Liver (tissue), 9 donors: ENCODE data around the gene DHRSX. TPM values are rescaled to one million over a fixed set of nuclear protein-coding genes. Genes with fewer than 3 reads are reported as not detected.

ENCODE experiments used
- DNase-seq: peaks from one replicate; pipeline ENCODE4 v3.0.0-alpha.2; 2017; ENCODE audit warnings: low spot score
- H3K27ac ChIP-seq, 2 donors: one replicate each; pipeline ENCODE4 v1.7.0; 2013; ENCODE audit warnings: inconsistent platforms in 2 of 2, low read length in 2 of 2, control low read depth in 1 of 2, low read depth in 1 of 2, mild to moderate bottlenecking in 1 of 2
- H3K27me3 ChIP-seq, 4 donors: one replicate each; pipeline versions ENCODE4 v1.6.1 to v1.7.0; 2013; ENCODE audit warnings: low read length in 3 of 4, inconsistent platforms in 1 of 4, mild to moderate bottlenecking in 1 of 4, moderate library complexity in 1 of 4; ENCODE audit not compliant: control insufficient read depth in 4 of 4, insufficient read depth in 4 of 4
- H3K36me3 ChIP-seq, 4 donors: one replicate each; pipeline versions ENCODE4 v1.6.1 to v1.7.0; 2013; ENCODE audit warnings: low read length in 3 of 4, mild to moderate bottlenecking in 3 of 4, low read depth in 1 of 4, moderate library complexity in 1 of 4; ENCODE audit not compliant: control insufficient read depth in 4 of 4, insufficient read depth in 3 of 4
- H3K4me1 ChIP-seq, 4 donors: one replicate each; pipeline versions ENCODE4 v1.6.1 to v1.7.0; 2013; ENCODE audit warnings: low read length in 3 of 4, mild to moderate bottlenecking in 3 of 4, moderate library complexity in 1 of 4; ENCODE audit not compliant: control insufficient read depth in 4 of 4, insufficient read depth in 4 of 4
- H3K4me3 ChIP-seq, 3 donors: one replicate each; pipeline versions ENCODE4 v1.6.1 to v1.7.0; 2013; ENCODE audit warnings: low read length in 3 of 3, control low read depth in 1 of 3, low read depth in 1 of 3, mild to moderate bottlenecking in 1 of 3
- H3K9ac ChIP-seq, 2 donors: one replicate each; pipeline ENCODE4 v1.7.0; 2013; ENCODE audit warnings: low read length in 2 of 2, mild to moderate bottlenecking in 2 of 2, moderate library complexity in 2 of 2, control low read depth in 1 of 2, low read depth in 1 of 2
- H3K9me3 ChIP-seq, 4 donors: one replicate each; pipeline versions ENCODE4 v1.6.1 to v1.7.0; 2013; ENCODE audit warnings: low read length in 3 of 4; ENCODE audit not compliant: control insufficient read depth in 4 of 4
- ATF3 ChIP-seq: IDR thresholded peaks from 2 replicates; pipeline ENCODE4 v1.6.1; 2016; ENCODE audit warnings: antibody characterized with exemption
- CTCF ChIP-seq: fragments of 150-350 bp; IDR thresholded peaks from 2 replicates; pipeline ENCODE4 v1.5.1; 2017; ENCODE audit warnings: improper control_type of control experiment, low read depth, low read length; ENCODE audit not compliant: missing input control
- EGR1 ChIP-seq, 2 donors: IDR thresholded peaks; 2 replicates each; pipeline ENCODE4 v1.6.1; 2016 to 2018; ENCODE audit warnings: antibody characterized with exemption in 2 of 2, low read depth in 2 of 2
- FOXA1 ChIP-seq: IDR thresholded peaks from 2 replicates; pipeline ENCODE4 v1.6.1; 2016; ENCODE audit warnings: antibody characterized with exemption
- FOXA2 ChIP-seq: IDR thresholded peaks from 2 replicates; pipeline ENCODE4 v1.6.1; 2016; ENCODE audit warnings: antibody characterized with exemption
- GABPA ChIP-seq, 2 donors: IDR thresholded peaks in 1 of 2; conservative IDR thresholded peaks in 1 of 2; 2 replicates each; pipeline ENCODE4 v1.6.1; 2016; ENCODE audit warnings: antibody characterized with exemption in 2 of 2, mild to moderate bottlenecking in 1 of 2, moderate library complexity in 1 of 2
- HNF4A ChIP-seq, 2 donors: conservative IDR thresholded peaks; 2 replicates each; pipeline ENCODE4 v1.6.1; 2016; ENCODE audit warnings: antibody characterized with exemption in 2 of 2, mild to moderate bottlenecking in 2 of 2
- HNF4G ChIP-seq: IDR thresholded peaks from 2 replicates; pipeline ENCODE4 v1.6.1; 2016; ENCODE audit warnings: antibody characterized with exemption
- JUND ChIP-seq, 2 donors: IDR thresholded peaks; 2 replicates each; pipeline ENCODE4 v1.6.1; 2016; ENCODE audit warnings: antibody characterized with exemption in 2 of 2
- NR2F2 ChIP-seq: IDR thresholded peaks from 2 replicates; pipeline ENCODE4 v1.6.1; 2016; ENCODE audit warnings: antibody characterized with exemption
- RAD21 ChIP-seq, 2 donors: IDR thresholded peaks; 2 replicates each; pipeline ENCODE4 v1.6.1; 2016; ENCODE audit warnings: antibody characterized with exemption in 2 of 2, mild to moderate bottlenecking in 2 of 2
- RXRA ChIP-seq, 2 donors: IDR thresholded peaks; 2 replicates each; pipeline ENCODE4 v1.6.1; 2017 to 2018; ENCODE audit warnings: antibody characterized with exemption in 2 of 2, mild to moderate bottlenecking in 1 of 2
- SP1 ChIP-seq: IDR thresholded peaks from 2 replicates; pipeline ENCODE4 v1.6.1; 2018; ENCODE audit warnings: antibody characterized with exemption, mild to moderate bottlenecking
- TAF1 ChIP-seq: conservative IDR thresholded peaks from 2 replicates; pipeline ENCODE4 v1.6.1; 2016; ENCODE audit warnings: antibody characterized with exemption, mild to moderate bottlenecking
- YY1 ChIP-seq: IDR thresholded peaks from 2 replicates; pipeline ENCODE4 v1.6.1; 2016; ENCODE audit warnings: antibody characterized with exemption, mild to moderate bottlenecking
- ZBTB33 ChIP-seq: IDR thresholded peaks from 2 replicates; pipeline ENCODE4 v1.6.1; 2016; ENCODE audit warnings: antibody characterized with exemption
- WGBS: extraction: QIAGEN DNeasy Blood & Tissue Kit; methylation state at CpG from one replicate; pipeline ENCODE4 v1.1.7; 2013; 5-methylcytosine and 5-hydroxymethylcytosine counted together
- polyA plus RNA-seq, 2 donors: library from polyadenylated mRNA; stranded (reverse) in 1 of 2; unstranded in 1 of 2; fragments of 200-250 nt in 1 of 2; fragments of >200 nt in 1 of 2; fragmentation: Nextera tagmentation in 1 of 2; extraction: Ambion mirVana in 1 of 2; gene quantifications; one replicate each; pipeline versions ENCODE4 v1.2.1 to v1.2.3, GENCODE V29; 2013 to 2015
- total RNA-seq, 2 donors: library from RNA; depleted of rRNA; stranded (reverse); fragments of >200 nt; gene quantifications; one replicate each; pipeline ENCODE4 v1.2.3, GENCODE V29; 2014
- TF ChIP-seq, protein P1 (sequence below): IDR thresholded peaks from 2 replicates; pipeline ENCODE4 v1.6.1; 2016; ENCODE audit warnings: antibody characterized with exemption, mild to moderate bottlenecking
- TF ChIP-seq, protein P2 (sequence below): IDR thresholded peaks from 2 replicates; pipeline ENCODE4 v1.6.1; 2016; ENCODE audit warnings: antibody characterized with exemption
- donor health status: healthy.
- donor health status: healthy.
- donor health status: healthy.
- donor health status: healthy.
- donor health status: healthy.

The DHRSX gene
- total and polyA plus RNA-seq, 4 donors: 17.2 to 35.2 (median 23.3) TPM

DNA sequence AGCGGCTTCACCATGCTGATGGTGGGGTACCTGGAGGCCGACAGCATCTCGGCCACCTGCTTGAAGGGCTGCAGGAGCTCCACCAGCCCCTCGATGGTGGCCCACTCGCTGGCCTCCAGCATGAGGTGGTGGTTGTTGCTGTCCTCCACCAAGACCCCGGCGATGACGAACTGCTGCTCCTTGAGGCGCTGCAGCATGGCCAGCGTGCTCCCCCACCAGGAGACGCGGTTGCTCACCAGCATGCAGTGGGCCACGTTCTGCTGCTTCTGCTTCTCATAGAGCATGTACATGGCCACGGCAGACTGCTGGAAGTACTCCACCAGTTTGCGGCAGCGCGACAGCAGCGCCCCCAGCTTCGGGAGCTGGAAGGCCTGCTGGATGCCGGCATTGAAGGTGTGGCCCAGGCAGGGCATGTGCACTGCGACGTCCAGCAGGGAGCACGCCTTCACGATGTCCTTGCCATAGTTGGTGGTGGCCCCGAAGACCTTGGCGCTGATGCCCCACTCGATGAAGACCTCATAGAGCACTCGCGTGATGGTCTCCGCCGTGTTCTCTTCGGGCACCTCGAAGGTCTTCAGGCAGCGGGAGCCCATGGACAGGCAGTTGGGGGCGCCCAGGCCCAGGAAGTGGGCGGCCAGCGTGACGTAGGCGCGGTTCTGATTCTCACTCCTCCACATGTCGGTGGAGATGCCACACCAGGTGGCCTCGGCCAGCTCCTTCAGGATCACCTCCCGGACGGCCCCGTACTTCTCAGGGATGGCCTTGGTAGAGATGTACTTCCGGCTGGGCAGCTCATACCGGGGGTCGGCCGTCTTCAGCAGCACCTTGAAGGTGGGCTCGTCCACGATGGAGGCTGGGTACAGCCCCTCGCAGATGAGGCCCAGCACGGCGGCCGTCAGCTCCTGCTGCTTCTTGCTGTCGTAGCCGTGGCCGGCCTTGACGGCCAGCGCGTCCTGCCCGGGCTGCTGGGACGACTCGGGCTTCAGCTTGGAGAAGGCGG lies 11.0 kb downstream of the DHRSX start:
- no peaks in the 10 kb centered on the region for H3K9me3 ChIP-seq
- no peak for TF ChIP-seq CTCF
- no peak for TF ChIP-seq YY1
- TF ChIP-seq FOXA2: no peak
- TF ChIP-seq GABPA (IDR thresholded peaks at IDR 0.05 in 1 of 2, conservative IDR thresholded peaks at IDR 0.05 in 1 of 2): no peak
- no peak for TF ChIP-seq HNF4G
- no peak for TF ChIP-seq NR2F2
- no peak for TF ChIP-seq ZBTB33
- no peak for TF ChIP-seq JUND (IDR thresholded peaks at IDR 0.05)
- TF ChIP-seq, protein P1, sequence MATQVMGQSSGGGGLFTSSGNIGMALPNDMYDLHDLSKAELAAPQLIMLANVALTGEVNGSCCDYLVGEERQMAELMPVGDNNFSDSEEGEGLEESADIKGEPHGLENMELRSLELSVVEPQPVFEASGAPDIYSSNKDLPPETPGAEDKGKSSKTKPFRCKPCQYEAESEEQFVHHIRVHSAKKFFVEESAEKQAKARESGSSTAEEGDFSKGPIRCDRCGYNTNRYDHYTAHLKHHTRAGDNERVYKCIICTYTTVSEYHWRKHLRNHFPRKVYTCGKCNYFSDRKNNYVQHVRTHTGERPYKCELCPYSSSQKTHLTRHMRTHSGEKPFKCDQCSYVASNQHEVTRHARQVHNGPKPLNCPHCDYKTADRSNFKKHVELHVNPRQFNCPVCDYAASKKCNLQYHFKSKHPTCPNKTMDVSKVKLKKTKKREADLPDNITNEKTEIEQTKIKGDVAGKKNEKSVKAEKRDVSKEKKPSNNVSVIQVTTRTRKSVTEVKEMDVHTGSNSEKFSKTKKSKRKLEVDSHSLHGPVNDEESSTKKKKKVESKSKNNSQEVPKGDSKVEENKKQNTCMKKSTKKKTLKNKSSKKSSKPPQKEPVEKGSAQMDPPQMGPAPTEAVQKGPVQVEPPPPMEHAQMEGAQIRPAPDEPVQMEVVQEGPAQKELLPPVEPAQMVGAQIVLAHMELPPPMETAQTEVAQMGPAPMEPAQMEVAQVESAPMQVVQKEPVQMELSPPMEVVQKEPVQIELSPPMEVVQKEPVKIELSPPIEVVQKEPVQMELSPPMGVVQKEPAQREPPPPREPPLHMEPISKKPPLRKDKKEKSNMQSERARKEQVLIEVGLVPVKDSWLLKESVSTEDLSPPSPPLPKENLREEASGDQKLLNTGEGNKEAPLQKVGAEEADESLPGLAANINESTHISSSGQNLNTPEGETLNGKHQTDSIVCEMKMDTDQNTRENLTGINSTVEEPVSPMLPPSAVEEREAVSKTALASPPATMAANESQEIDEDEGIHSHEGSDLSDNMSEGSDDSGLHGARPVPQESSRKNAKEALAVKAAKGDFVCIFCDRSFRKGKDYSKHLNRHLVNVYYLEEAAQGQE: no peak
- no peak for TF ChIP-seq SP1
- TF ChIP-seq FOXA1: no peak
- TF ChIP-seq HNF4A (conservative IDR thresholded peaks at IDR 0.05): no peak
- TF ChIP-seq ATF3: no peak
- no peak for TF ChIP-seq EGR1 (IDR thresholded peaks at IDR 0.05; ENCODE audit: low read depth in 2 of 2)
- no peak for TF ChIP-seq RXRA (IDR thresholded peaks at IDR 0.05)
- TF ChIP-seq, protein P2, sequence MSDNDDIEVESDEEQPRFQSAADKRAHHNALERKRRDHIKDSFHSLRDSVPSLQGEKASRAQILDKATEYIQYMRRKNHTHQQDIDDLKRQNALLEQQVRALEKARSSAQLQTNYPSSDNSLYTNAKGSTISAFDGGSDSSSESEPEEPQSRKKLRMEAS: no peak
- TF ChIP-seq RAD21 (IDR thresholded peaks at IDR 0.05): no peak
- TF ChIP-seq TAF1: no peak
- H3K27me3 ChIP-seq: no peaks in the 10 kb centered on the region
- DNase-seq: no peak
- peaks cover 21 to 42% (median 29%) of the 10 kb centered on the region in 4 donors for H3K36me3 ChIP-seq
- H3K27ac ChIP-seq: no peak overlapping the region
- no peaks in the 10 kb centered on the region for H3K4me1 ChIP-seq
- WGBS: 98% methylated on average over 65 of the region's 65 CpGs
- H3K9ac ChIP-seq: no peak overlapping the region
- no peak overlapping the region for H3K4me3 ChIP-seq
